GM19372 (cell line): Measurements from ENCODE around the gene CITED4.

Experiments used
- ATAC-seq: cut with Tn5 transposase; IDR thresholded peaks from one replicate; pipeline ENCODE4 v1.9.1; 2021; ENCODE audit warnings: mild to moderate bottlenecking, low read depth, moderate library complexity; ENCODE audit not compliant: unreplicated experiment

The CITED4 gene

DNA sequence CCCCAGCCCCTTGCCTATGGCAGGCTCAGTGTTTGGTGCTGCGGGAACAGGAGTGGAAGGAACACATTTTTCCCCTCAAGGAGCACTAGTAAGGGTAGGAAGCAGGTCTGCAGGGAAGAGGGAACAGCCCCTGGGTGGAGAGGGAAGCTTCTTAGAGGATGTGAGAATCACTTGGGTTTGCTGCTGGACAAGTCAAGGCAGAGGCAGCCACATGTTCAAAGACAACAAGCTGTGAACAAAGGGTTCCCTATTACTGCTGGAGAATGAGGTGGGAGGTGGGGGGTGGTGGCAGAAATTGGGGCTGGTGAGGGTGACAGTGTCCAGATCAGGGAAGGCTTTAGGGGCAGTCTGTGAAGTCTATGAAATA lies 24.8 kb upstream of the CITED4 start:
- ATAC-seq = no peak

DNA sequence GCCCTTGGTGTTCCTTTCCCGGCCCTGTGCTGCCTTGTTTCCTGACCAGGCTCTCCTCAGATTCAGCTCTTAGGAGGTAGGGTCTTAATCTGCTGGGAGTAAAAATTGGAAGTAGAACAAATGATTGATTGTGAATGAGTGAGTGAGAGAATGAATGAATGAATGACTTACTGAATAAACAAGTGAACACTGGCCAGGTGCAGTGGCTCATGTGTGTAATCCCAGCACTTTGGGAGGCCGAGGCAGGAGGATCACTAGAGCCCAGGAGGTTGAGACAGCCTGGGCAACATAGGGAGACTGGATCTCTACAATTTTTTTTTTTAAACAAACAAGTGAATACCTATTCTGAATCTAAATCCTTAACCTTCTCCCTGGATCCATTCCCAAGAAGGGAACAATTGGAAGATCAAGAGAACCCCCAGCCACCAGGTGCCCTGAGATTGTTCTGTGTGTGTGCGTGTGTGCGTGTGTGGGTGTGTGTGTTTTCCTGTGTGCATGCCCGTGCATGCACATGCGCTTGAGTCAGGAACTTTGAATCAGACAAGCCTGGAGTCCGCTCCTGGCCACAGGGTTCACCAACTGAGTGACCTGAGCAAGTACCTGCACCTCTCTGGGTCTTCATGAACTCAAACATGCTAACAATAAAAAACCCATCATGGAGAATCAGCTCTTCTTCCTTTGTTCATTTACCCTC lies 24.3 kb upstream of the CITED4 start:
- ATAC-seq = no peak

DNA sequence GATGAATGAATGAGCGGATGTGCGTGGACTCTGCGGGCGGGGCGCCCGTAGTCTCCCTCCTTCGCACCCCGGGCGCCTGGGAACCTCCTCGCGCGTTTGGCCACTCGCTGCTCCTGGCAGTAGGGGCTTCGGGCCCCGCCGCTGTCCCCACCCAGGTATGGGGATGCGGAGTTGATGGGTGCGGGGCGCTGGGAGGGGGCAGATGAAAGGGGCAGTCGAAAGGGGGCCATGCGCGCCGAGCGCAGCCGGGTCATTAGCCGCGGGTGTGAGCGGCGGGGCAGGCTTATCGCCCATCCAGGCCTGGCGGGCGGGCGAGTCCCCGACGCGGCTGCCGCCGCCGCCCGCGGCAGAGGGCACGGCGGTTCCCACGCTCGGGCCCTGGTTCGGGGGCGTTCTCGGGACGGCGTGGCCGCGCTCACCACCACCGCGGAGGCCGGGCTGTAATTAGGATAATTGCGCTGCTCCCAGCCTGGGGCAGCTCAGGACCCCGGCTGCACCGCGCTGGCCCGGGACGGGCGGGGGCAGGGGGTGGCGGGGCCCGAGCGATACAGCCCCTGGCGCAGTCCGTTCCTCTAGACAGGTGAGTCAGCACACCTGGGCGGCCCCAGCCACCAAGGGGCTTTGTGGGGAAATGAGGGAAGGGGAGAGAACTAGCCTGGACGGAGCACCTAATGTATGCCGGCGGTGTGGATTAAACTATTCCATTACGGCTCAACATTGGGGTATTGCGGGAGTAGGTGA lies 22.1 kb upstream of the CITED4 start:
- ATAC-seq = no peak

DNA sequence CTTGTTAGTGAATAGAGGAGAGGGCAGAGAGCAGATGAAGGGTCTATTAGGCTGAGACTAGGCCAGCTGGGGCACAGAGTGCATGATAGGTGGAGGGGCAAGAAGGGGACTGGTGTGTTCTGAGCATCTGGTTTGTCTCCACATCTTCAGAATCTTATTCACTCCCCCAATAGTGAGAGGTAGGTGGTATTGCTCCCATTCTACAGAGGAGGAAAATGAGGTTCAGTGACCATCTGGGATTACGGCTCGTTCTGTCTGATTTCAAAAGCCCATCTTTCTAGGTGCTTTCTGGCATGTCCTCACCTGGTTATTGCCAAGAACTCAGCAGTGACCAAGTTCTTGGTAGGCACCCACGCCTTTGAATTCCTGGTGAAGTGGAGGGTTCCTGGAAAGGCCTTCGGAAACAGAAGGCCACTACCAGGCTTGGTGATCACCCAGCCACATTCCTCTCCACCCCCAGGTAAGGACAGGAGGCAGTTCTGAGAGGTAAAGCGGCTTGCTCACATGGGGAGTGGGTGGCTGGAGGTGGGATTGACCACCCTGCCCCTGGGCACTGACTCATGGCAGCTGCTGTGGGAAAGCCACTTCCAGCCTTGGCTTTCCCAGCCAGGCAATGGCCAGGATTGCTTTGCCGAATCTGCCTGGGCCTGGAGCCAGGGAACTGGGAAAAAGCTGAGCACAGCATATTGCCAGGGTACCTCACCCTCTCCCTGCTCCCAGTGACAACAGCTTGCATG lies 18.8 kb upstream of the CITED4 start:
- no peak for ATAC-seq

DNA sequence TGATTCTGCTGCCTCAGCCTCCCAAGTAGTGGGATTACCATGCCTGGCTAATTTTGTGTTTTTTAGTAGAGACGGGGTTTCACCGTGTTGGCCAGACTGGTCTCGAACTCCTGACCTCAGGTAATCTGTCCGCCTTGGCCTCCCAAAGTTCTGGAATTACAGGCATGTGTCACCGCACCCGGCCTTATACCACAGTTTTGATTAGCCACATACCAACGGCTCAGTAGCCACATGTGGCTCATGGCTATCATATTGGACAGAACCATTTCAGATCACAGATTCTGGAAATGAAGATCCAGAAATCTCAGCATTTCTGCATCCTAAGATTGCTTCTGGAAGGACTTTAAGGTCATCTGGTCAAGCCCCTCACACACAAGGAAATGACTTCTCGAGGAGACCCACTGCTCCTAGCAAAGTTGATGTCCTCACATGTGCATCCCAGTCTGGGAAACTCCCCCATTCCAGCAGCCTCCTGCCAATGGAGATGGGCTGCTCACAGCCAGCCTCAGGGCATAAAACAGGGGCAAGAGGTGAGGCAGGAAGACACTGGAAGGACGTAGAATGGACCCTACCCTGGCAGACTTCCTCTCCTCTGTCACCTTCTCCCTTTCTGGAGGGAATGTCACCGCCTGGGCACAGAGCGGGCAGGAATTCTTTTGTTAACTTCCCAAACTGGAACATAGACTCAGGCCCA lies 17.5 kb upstream of the CITED4 start:
- no peak for ATAC-seq

DNA sequence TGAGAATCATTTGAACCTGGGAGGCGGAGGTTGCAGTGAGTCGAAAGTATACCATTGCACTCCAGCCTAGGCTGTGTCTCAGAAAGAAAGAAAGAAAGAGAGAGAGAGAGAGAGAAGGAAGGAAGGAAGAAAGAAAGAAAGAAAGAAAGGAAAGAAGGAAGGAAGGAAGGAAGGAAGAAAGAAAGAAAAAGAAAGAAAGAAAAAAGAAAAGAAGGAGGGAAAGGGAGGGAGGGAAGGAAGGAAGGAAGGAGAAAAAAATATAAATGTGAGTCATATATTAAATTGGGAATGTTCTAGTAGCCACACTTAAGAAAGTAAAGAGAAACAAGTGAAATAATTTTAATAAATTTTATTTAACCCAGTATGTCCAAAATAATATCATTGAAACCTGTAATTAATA lies 16.7 kb upstream of the CITED4 start:
- ATAC-seq = no peak

DNA sequence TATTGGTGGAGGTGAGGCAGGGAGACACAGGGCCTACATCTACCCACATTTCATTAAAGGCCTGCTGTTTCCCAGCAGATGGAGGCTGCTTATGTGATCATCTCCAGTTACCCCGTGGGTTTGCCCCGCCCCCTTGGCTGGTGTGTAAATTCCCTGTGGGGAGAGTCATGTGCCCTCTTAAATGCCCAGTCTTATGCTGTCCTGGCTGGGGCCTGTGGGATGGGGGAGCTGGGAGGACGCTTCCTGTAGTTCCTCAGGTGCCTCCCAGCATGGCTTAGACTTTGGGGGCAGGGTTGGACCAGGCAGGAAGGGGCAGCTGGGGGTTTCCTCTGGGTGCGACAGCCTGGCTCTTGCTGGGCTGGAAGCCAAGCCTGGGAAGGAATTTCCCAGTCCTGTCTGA lies 15.5 kb upstream of the CITED4 start:
- ATAC-seq = no peak

DNA sequence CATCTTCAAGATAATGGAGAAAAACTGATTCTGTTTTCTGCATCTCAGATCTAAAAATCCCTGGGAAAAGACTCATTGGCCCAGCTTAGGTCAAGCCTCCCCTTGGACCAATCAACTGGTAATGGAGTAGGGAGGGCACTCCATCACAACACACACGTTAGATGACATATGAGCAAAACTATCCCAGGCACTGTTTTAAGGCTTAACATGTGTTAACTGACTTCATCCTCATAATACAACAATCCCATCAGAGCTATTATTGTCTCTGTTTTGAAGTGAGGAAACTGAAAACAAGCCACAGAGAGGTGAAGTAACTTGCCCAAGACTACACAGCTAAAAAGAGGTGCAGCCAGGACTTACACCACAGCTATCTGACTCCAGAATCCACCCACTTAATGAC lies 14.7 kb upstream of the CITED4 start:
- ATAC-seq = no peak

DNA sequence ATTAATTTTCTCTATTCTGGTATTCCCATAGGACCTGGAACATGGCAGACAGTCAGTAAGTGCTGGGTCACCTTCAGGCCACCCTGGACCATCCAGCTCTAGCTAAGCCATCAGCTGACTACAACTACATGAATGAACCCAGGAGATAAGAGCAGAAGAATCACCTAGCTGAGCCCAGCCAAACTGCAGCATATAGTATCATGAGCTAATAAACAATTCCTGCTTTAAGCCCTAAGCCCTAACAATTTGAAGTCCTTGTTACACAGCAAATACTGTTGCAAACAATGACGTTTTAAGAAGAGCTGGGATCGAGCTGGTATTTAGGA lies 14.2 kb upstream of the CITED4 start:
- no peak for ATAC-seq

DNA sequence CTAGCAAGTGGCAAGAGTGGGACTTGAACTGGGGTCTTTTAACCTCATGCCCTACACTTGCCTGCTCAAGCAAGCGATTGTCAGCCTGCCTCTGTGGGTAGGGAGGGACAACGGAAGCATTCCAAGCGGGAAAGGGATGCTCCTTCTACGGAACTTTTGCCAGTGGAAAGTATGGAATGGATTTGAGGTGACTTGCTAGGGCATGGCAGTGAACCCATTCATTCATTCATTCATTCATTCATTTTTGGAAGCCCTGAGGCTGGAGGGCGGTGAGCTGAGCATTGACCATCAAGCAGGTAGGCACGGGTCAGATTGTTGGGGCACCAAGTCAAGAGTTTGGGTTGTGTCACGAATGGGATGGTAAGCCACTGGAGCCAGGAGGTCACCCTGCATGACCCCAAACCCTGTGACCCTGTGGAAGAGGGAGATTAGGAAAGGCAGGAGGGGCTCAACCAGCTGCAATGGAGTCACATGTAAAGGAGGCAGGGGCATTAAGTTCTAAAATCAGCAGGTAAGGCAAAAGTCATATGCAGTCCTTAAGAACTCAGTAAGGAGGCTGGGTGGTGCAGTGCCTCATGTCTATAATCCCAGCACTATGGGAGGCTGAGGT lies 11.8 kb upstream of the CITED4 start:
- ATAC-seq = no peak

DNA sequence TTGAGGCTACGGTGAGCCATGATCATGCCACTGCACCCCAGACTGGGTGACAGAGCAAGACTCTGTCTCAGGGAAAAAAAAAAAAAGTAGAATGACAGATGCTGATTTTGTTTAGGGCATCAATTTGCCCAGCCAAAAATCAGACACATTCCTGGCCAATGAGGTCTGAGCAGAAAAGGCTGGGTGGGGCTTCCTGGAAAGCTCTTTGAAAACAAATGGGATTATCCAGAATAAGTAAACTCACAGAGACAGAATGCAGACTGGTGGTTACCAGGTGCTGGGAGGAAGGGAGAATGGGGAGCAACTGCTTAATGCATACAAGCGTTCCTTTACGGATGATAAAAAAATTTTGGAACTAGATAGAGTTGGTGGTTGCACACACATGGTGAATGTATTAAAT lies 10.1 kb upstream of the CITED4 start:
- ATAC-seq = no peak

DNA sequence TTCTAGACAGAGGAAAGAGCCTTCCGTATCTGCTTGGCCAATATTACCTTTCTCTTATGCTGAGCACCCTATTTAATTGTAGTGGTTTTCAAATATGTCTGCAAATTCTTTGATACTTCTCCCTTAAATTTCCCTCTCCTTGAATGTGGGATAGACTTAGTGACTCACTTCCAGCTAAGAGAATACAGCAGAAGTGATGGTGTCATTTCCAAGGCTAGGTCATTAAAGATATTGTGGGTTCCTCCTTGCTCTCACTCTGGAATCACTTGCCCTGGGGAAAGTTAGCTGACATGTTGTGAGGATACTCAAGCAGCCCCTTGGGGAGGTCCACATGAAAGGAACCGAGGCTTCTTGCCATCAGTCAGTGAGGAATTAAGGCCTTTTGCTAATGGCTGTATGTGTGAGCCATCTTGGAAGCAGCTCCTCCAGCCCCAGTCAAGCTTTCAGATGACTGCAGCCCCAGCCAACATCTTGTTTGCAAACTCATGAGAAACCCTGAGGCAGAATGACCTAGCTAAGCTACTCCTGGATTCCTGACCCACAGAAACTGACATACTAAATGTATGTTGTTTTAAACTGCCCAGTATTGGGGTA lies 8.1 kb upstream of the CITED4 start:
- ATAC-seq = no peak

DNA sequence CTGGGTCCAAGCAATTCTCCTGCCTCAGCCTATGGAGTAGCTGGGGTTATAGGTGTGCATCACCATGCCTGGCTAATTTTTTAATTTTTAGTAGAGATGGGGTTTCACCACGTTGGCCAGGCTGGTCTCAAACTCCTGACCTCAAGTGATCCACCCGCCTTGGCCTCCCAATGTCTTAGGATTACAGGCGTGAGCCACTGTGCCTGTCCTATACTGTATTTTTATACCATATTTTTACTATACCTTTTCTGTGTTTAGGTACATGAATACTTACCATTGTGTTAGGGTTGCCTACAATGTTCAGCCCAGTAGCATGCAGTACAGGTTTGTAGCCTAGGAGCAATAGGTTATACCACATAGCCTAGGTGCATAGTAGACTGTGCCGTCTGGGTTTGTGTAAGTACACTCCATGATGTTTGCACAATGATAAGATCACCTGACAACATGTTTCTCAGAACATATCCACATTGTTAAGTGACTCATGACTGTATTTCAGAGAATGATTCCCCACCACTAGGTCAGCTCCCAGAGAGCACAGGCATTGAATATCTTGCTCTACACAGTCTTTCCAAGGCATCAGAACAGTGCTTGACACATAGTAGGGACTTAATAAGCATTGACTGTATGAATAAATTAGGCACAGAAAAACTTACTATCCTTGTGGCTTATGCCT lies 6.0 kb upstream of the CITED4 start:
- no peak for ATAC-seq

DNA sequence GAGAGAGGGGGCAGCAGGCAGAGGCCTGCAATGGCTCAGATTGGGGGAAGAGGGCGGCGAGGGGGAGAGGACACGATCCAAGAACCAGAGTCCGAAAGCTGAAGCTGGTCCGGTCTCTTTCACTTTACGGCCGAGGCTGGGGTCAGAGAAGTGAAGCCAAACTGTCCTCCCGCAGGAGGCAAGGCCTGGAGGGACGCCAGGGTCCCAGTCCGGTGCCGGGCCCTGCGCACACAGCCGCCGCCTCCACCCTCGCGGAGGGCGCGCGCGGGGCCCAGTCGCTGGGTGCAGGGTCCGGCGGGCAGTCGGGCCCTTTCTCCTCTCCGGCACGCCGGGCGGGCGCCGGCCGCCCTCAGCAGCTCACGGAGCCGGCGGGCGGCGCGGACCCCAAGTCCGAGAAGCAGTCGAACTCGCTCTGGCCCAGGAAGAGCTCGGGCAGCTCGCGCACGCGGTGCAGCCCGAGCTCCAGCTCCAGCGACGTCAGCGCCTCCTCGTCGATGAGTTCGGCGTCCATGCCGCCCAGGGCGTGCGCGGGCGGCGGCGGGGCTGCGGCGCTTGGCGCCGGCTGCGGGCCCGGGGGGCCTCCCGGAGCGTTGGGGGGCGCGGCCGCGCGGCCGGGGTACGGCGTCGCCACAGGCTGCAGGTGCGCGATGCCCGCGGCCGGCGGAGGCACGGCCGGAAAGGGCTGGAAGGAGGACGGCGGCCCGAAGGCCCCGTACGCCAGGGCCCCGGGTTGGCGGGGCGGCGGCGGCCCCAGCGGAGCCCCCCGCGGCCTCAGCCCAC lies 749 bp downstream of the CITED4 start:
- ATAC-seq = no peak

DNA sequence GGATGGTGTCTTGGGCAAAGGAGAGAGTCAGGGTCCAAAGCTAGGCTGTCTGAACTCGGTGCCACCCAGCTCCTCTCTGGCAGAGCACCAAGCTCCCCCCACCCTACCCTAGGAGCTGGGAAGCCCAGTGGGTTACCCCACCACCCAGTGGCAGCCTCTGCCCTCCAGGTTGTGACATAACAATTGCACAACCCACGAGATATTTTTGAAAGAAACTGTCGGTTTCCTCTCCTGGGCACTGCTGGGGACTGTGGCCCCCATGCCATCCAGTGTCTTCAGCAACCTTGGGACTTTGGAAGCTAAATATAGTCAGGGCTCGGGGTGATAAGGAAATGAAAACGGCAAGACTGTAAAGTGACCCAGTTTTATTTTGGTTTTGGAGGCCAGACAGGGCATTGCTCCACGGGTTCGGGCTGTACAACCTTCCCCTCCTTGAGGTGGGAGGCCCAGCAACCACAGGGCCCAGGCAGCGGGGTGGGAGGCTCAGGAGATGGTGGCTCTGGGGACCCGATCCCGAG lies 1.4 kb downstream of the CITED4 start:
- ATAC-seq = no peak

DNA sequence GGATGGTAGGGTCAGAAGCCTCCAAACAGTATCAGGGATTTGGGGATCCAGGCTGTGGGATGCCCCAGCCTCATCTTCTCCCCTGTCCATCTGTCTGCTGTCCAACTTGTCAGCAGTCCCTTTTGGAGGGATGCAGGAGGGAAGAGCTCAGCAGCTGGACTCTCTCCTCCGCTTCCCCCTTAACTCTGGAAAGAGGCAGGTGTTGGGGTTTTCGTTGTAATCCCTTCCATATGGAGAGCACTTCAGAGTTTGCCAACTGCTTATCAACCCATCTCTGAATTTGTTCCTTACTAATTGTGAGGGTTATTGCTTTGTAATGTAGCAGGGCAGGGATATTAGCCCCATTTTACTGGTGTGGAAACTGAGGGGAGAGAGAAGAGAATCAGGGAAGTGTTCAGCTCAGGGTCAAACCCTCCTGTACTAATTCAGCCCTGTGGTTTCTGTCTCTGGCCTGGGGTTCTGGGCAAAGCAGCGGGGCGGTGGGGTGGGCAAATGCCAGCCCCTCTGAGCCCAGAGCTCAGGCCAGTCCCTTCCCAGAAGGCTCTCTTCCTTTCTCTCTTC lies 3.2 kb downstream of the CITED4 start:
- no peak for ATAC-seq

DNA sequence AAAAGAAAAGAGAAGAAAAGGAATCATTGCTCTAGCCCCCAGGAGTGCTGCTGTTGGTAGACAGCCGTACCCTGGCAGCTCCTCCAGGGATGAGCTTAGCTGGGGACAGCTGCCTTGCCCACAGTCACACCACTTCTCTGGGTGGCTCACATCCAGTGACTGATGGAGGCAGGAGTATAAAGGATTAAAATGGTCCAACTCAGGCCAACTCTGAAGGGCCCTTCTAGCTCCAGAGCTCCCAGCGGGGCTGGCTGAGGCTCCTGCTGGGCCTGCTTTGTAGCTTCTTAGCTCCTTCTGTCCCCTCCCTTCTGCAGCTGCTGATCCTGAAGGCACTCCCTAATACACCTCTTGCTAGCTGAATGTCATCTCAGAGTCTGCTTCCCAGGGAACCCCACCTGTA lies 4.4 kb downstream of the CITED4 start:
- no peak for ATAC-seq

DNA sequence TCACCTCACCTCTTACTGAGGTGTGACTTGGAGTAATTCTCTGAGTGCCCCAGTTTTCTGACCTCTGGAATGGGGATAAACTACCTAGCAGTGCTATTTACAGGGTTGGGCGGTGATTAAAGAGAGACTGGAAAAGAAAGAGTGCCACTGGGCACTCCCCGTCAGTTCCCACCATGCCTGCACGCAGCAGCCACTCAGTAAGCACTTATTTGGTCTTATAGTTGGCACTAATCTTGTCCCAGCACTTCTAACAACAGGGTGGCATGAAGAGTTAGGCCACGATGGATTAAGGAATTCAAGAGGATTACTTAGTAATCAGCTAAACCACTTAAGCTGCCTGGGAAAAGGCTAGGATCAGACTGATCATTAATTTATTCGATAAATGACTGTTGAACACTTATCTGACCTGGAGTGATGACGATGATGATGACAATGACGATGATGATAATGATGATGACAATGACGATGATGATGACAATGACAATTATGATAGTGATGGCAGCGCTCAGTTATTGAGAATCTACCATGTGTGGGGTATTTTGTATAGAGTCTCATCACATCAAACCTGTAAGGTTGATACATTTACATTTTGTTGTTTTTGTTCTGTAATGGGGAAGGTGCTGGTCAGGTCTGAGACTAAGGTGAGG lies 5.4 kb downstream of the CITED4 start:
- no peak for ATAC-seq
